Mucosa of rectum (tissue), 2 donors: ENCODE measurements around the gene FBLN2.

Experiments used
- H3K27ac ChIP-seq, 2 donors: one replicate each; pipeline ENCODE4 v1.7.0; 2013; ENCODE audit warnings: inconsistent platforms in 2 of 2, low read depth in 2 of 2, low read length in 2 of 2
- H3K27me3 ChIP-seq, 2 donors: one replicate each; pipeline ENCODE4 v1.7.0; 2013; ENCODE audit warnings: low read length in 2 of 2; ENCODE audit not compliant: control insufficient read depth in 2 of 2, insufficient read depth in 2 of 2
- H3K36me3 ChIP-seq, 2 donors: one replicate each; pipeline ENCODE4 v1.7.0; 2013; ENCODE audit warnings: low read length in 2 of 2; ENCODE audit not compliant: control insufficient read depth in 2 of 2, insufficient read depth in 2 of 2
- H3K4me1 ChIP-seq, 2 donors: one replicate each; pipeline ENCODE4 v1.7.0; 2013; ENCODE audit warnings: low read length in 2 of 2, mild to moderate bottlenecking in 1 of 2; ENCODE audit not compliant: control insufficient read depth in 2 of 2, insufficient read depth in 2 of 2
- H3K4me3 ChIP-seq, 2 donors: one replicate each; pipeline ENCODE4 v1.7.0; 2013; ENCODE audit warnings: low read length in 2 of 2
- H3K9ac ChIP-seq, 2 donors: one replicate each; pipeline ENCODE4 v1.7.0; 2013; ENCODE audit warnings: low read length in 2 of 2, low read depth in 1 of 2, mild to moderate bottlenecking in 1 of 2
- H3K9me3 ChIP-seq, 2 donors: one replicate each; pipeline ENCODE4 v1.7.0; 2013; ENCODE audit warnings: low read length in 2 of 2; ENCODE audit not compliant: control insufficient read depth in 2 of 2
- donor health status: healthy.
- donor health status: Normal muscosa, but diverticular disease.

FBLN2 gene

GRCh38 chr3:13659221-13659969, 110.5 kb downstream of the FBLN2 start:
- Histone ChIP-seq H3K4me3 (no peak overlapping the region), H3K9ac (no peak overlapping the region), H3K27ac (no peak overlapping the region), H3K36me3 (no peaks in the 10 kb centered on the region), H3K27me3 (peaks cover 17 to 24% of the 10 kb centered on the region in 2 donors), H3K9me3 (no peaks in the 10 kb centered on the region), H3K4me1 (peaks cover 0 to 2% of the 10 kb centered on the region in 2 donors)

GRCh38 chr3:13660042-13660874, 111.3 kb downstream of the FBLN2 start:
- Histone ChIP-seq H3K9me3 (no peaks in the 10 kb centered on the region), H3K4me3 (no peak overlapping the region), H3K27me3 (peaks cover 17% of the 10 kb centered on the region in 2 donors), H3K4me1 (no peaks in the 10 kb centered on the region), H3K9ac (no peak overlapping the region), H3K36me3 (no peaks in the 10 kb centered on the region), H3K27ac (no peak overlapping the region)

- H3K27ac ChIP-seq = no peak overlapping the region
- no peak overlapping the region for H3K9ac ChIP-seq
- no peaks in the 10 kb centered on the region for H3K36me3 ChIP-seq
- H3K27me3 ChIP-seq = peaks cover 9 to 15% of the 10 kb centered on the region in 2 donors
- H3K9me3 ChIP-seq = no peaks in the 10 kb centered on the region
- no peaks in the 10 kb centered on the region for H3K4me1 ChIP-seq
- H3K4me3 ChIP-seq = no peak overlapping the region
These were observed 112.2 kb downstream of the FBLN2 start for GRCh38 chr3:13661121-13661520.

GRCh38 chr3:13662238-13662847, 113.4 kb downstream of the FBLN2 start:
- Histone ChIP-seq H3K36me3 (no peaks in the 10 kb centered on the region), H3K27me3 (peaks cover 7% of the 10 kb centered on the region in 2 donors), H3K4me1 (no peaks in the 10 kb centered on the region), H3K9ac (no peak overlapping the region), H3K4me3 (no peak overlapping the region), H3K9me3 (no peaks in the 10 kb centered on the region), H3K27ac (no peak overlapping the region)

- Histone ChIP-seq H3K4me3 (no peak overlapping the region), H3K9me3 (no peaks in the 10 kb centered on the region), H3K4me1 (no peaks in the 10 kb centered on the region), H3K27ac (no peak overlapping the region), H3K36me3 (no peaks in the 10 kb centered on the region), H3K27me3 (peaks cover 0 to 2% of the 10 kb centered on the region in 2 donors), H3K9ac (no peak overlapping the region)
These were observed 115.0 kb downstream of the FBLN2 start for GRCh38 chr3:13663781-13664535.

- H3K9ac ChIP-seq = no peak overlapping the region
- no peaks in the 10 kb centered on the region for H3K4me1 ChIP-seq
- no peaks in the 10 kb centered on the region for H3K9me3 ChIP-seq
- H3K4me3 ChIP-seq = no peak overlapping the region
- H3K27me3 ChIP-seq = peaks cover 0 to 2% of the 10 kb centered on the region in 2 donors
- no peaks in the 10 kb centered on the region for H3K36me3 ChIP-seq
- H3K27ac ChIP-seq = no peak overlapping the region
These were observed 116.8 kb downstream of the FBLN2 start for GRCh38 chr3:13665582-13666226.

GRCh38 chr3:13666227-13666619, 117.3 kb downstream of the FBLN2 start:
- no peaks in the 10 kb centered on the region for H3K36me3 ChIP-seq
- peaks cover 0 to 2% of the 10 kb centered on the region in 2 donors for H3K27me3 ChIP-seq
- H3K27ac ChIP-seq = no peak overlapping the region
- no peaks in the 10 kb centered on the region for H3K9me3 ChIP-seq
- H3K9ac ChIP-seq = no peak overlapping the region
- H3K4me3 ChIP-seq = no peak overlapping the region
- H3K4me1 ChIP-seq = no peaks in the 10 kb centered on the region

- no peaks in the 10 kb centered on the region for H3K36me3 ChIP-seq
- H3K9me3 ChIP-seq = no peaks in the 10 kb centered on the region
- H3K27ac ChIP-seq = no peak overlapping the region
- H3K27me3 ChIP-seq = peaks cover 0 to 2% of the 10 kb centered on the region in 2 donors
- no peak overlapping the region for H3K9ac ChIP-seq
- H3K4me1 ChIP-seq = no peaks in the 10 kb centered on the region
- H3K4me3 ChIP-seq = no peak overlapping the region
These were observed 118.1 kb downstream of the FBLN2 start for GRCh38 chr3:13666781-13667709.

GRCh38 chr3:13668136-13668535, 119.2 kb downstream of the FBLN2 start:
- H3K4me3 ChIP-seq = no peak overlapping the region
- no peak overlapping the region for H3K27ac ChIP-seq
- H3K9ac ChIP-seq = no peak overlapping the region
- peaks cover 0 to 5% of the 10 kb centered on the region in 2 donors for H3K27me3 ChIP-seq
- no peaks in the 10 kb centered on the region for H3K36me3 ChIP-seq
- H3K9me3 ChIP-seq = no peaks in the 10 kb centered on the region
- H3K4me1 ChIP-seq = no peaks in the 10 kb centered on the region
